Stimulated activated CD8-positive, alpha-beta memory T cell treated with anti-CD3 and anti-CD28 coated beads, Interleukin-12 subunit alpha, Interleukin-12 subunit beta, amount 100 ng/mL, for 4 hours (primary cell): Measurements from ENCODE around the gene PAEP.

Experiments
- DNase-seq: peaks from one replicate; pipeline ENCODE4 v3.0.0-alpha.2; 2020; ENCODE audit warnings: low read depth

PAEP gene

GRCh38 chr9:135614821-135615665, 53.5 kb downstream of the PAEP start:
- DNase-seq: no peak

- no peak for DNase-seq
Observed at GRCh38 chr9:135615666-135616618, 54.4 kb downstream of the PAEP start.
